22Rv1 (cell line): Measurements from ENCODE around the gene TARBP2.

Experiments used
- H3K27ac ChIP-seq: fragments of 450-650 bp; 2 replicates; pipeline ENCODE4 v1.5.1; 2017
- ZFX ChIP-seq: fragments of 450-650 bp; IDR thresholded peaks from 2 replicates; pipeline ENCODE4 v1.6.1; 2017; ENCODE audit warnings: antibody characterized with exemption, borderline replicate concordance
- TF ChIP-seq, protein P1 (sequence below): fragments of 450-650 bp; IDR thresholded peaks from 2 replicates; pipeline ENCODE4 v1.5.1; 2017; ENCODE audit warnings: mild to moderate bottlenecking

TARBP2 gene

DNA sequence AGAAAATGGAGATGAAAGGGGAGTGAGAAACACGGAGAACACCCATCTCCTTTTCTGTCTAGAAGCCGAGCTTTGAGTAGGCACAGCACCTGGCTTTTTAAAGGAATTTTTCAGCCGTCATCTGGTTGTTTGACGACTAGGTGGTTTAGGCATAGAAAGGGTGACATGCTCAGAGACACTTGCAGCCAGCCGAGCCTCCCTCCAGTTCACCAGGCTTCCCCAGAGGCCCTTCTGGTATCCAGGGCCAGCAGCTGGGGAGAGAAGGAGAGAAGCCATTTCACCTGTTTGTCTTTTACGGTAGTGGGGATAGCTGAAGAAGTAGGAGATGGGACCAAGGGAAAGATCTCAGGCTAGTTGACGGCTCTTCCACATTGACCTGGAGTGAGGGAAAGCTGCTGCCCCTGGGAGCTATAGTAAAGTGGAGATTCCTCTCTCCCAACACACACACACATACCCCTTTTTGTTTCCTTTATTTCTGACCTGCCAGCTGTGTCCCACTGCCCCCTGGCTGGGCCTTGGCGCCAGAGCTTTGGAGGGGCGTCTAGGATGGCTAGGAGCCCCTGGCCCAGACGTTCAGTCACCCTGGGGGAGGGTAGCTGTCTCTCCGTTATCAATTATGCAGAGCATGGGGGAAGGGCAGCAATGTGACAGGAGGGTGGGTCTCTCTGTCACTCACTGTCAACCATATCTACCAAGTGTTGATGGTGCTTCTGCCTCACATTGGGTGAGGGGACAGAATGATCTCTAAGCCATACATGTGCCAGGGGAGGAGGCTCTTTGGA, 7.3 kb upstream of the TARBP2 start:
- no peak for TF ChIP-seq ZFX
- TF ChIP-seq, protein P1, sequence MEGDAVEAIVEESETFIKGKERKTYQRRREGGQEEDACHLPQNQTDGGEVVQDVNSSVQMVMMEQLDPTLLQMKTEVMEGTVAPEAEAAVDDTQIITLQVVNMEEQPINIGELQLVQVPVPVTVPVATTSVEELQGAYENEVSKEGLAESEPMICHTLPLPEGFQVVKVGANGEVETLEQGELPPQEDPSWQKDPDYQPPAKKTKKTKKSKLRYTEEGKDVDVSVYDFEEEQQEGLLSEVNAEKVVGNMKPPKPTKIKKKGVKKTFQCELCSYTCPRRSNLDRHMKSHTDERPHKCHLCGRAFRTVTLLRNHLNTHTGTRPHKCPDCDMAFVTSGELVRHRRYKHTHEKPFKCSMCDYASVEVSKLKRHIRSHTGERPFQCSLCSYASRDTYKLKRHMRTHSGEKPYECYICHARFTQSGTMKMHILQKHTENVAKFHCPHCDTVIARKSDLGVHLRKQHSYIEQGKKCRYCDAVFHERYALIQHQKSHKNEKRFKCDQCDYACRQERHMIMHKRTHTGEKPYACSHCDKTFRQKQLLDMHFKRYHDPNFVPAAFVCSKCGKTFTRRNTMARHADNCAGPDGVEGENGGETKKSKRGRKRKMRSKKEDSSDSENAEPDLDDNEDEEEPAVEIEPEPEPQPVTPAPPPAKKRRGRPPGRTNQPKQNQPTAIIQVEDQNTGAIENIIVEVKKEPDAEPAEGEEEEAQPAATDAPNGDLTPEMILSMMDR, result no peak
- H3K27ac ChIP-seq, result peak overlapping the region; percentile 77

DNA sequence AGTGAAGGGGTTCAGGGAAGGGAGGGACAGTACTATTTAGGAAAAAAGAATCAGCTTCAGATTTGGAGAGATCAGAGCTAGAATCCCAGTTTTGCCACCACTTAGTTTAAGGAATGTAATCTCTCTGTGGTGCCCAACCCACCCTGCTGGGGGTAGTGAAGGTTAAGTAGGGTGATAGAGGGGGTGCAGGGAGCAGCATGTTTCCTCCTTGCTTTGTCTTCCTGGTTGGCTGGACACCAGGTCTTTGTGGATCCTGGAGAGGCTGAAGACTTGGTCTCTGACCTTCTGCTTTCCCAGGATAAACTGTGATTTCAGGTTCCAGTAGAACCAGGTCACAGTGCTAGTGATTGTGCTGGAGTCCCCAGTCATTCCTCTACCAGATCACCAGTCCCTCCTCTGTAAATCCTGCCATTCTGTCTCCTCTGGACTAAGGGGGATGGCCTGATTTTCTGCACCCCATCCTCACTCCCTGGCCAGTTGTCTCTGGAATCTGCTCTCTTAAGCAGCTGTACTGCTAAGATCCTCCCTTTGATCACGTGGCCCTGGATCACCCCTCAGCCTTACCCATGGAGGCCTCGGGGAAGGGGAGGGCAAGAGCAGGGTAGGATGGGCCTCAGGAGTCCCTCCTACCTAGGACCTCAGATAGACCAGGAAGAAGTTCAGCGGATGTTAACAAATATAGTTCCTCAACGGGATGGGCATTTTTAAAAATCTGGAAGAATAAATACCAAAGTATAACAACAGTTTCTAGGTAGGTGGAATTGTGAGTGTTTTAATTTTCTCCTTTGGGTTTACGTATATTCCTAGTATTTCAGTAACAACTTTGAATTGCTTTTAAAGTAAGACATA, 5.0 kb upstream of the TARBP2 start:
- H3K27ac ChIP-seq, result peak overlapping the region; percentile 9; the same call in 1 of the 2 replicates
- no peak for TF ChIP-seq ZFX
- TF ChIP-seq, protein P1, result no peak

DNA sequence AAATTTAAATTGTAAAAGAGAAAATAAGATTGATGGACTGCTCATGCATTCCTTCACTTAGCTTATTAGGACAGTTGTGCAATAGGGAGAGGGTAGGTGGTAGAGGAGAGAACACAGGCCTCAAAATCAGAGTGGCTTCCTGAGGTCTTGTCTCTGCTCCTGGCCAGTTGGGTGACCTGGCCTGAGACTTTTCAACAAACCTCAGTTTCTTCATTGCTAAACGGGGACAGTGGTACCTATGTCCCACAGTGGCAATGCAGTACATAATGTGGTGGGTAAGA, 4.4 kb upstream of the TARBP2 start:
- no peak overlapping the region for H3K27ac ChIP-seq
- TF ChIP-seq, protein P1, result no peak
- no peak for TF ChIP-seq ZFX

DNA sequence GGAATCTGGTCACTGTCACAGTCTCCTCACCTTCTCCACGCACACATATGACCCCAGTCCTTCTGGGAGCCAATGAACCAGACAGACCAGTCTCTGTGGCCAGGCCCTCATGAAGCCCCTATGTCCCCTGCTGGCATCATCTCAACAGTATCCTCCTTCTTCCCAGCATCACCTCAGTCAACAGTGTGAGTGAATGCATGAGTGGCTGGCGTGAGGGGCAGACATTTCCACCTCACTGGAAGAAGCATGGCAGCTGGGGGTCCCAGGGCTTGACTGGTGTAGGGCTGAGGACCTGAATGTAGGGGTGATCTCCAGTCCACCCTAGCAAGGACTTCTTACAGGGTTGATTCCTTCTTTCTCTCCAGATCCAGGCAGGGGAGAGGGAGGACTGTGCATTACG, 3.6 kb upstream of the TARBP2 start:
- TF ChIP-seq, protein P1, result no peak
- TF ChIP-seq ZFX, result no peak

DNA sequence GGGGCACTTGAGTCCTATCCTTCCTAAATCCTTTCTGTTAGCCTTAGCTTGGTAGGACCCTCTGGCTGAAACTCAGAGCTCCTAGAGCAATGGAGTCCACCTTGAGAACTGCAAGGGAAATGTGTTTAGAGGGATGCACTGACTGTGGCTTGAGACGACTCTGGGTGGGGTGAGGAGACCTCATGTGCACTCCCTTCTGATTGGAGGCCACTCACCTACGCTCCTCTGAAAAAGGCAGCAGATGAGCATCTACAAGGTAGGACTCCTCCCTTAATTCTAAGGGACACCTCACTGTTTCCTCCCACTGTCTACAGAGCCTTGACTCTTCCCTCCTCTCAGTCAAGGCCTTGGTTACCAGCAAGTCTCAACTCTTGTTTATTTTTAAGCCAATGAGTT, 2.9 kb upstream of the TARBP2 start:
- H3K27ac ChIP-seq, result peak overlapping the region; percentile 100; the same call in 1 of the 2 replicates
- no peak for TF ChIP-seq ZFX
- TF ChIP-seq, protein P1, result no peak

More for the DNA sequence above, 3.6 kb upstream of the TARBP2 start:
- no peak overlapping the region for H3K27ac ChIP-seq

DNA sequence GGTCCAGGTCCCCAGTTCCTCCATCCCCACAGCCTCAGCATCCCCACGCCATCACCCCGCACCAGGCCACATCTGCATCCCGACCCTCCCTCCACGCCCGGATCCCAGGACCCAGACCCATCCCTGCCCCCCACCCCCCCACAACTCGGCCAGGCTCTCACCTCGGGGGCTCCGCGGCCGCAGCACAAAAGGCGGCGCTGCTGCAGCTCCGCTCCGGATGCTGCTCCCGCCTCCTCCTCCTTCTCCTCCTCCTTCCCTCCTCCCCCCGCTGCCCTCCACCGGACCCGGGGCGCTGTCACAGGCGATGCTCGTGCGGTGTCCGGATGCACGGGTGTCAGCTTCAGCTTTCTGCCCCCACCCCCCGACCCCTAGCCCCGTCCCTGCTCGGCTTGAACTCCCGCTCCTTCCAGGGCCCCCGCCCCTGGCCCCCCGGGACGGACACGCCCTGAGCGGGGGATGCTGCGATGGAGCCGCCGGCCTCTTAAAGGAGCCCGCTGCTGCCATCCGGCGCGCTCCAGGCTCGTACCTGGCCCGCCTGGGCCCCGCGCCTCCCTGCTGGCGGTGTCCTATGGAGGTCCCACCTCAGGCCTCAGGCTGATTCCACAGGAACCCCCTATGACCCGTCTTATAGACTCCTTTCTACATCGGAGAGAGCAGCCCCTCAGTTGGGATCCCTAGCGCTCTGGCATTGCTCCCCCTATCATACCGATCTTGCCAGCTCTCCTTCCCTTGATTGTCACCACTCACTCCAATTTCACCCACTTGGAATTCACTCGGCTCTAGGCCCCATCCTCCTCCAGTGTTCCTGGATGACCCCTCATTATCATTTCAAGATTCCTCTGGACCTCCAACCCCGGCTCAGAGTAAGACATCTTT, 1.6 kb upstream of the TARBP2 start, which contains the start of gene MAP3K12:
MAP3K12 (minus strand) TSS at position 193 of the 876 bp plus-strand sequence. CDS start 12,067 bp downstream, outside the sequence.
- H3K27ac ChIP-seq, result peak within 1 kb of the TSS; percentile 100
- TF ChIP-seq, protein P1, result peak; percentile 60
- no peak for TF ChIP-seq ZFX
